Ovary (tissue), 3 donors: ENCODE measurements around the gene AKAP12.

Experiments
- CTCF ChIP-seq, 3 donors: fragments of 450-650 bp in 2 of 3; fragments of 200-600 bp in 1 of 3; IDR thresholded peaks; one replicate each; pipeline versions ENCODE4 v1.5.1 to v1.8.0; 2016 to 2022; ENCODE audit warnings: antibody characterized with exemption in 3 of 3, mild to moderate bottlenecking in 1 of 3
- EP300 ChIP-seq: sonication (generic); formaldehyde crosslinking; IDR thresholded peaks from one replicate; pipeline ENCODE4 v1.6.1; 2017; ENCODE audit warnings: antibody characterized with exemption
- POLR2A ChIP-seq: fragments of 450-650 bp; IDR thresholded peaks from one replicate; pipeline ENCODE4 v1.6.1; 2017; ENCODE audit warnings: antibody characterized with exemption, mild to moderate bottlenecking, moderate library complexity
- donor health status: DM: no; HTN: no; CAD: no.

DNA sequence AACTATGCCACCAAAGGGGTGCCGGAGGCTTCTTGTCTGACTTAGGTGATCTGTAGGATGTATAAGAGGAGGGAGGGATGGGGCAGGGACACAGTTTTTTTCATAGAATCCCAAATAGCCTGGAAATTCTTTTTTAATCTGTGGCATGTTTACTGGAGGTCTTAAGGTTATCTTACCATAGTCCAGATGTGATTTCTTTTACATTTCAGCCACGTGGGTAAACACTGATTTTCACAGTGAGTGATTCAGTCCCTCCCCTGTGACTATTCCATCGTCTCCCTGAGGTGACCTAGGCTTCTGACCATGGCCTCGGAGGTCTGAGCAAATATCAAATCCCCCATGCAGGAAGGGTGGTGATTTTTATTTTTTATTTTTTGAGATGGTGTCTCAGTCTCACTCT is 67.7 kb downstream of the AKAP12 start:
- TF ChIP-seq CTCF (IDR thresholded peaks at IDR 0.05) (no peak), EP300 (no peak), POLR2A (no peak)
